Suprapubic skin (tissue), 4 donors: ENCODE data around the gene PIGN. TPM values are rescaled to one million over a fixed set of nuclear protein-coding genes. Genes with fewer than 3 reads are reported as not detected.

Source experiments
- DNase-seq, 2 donors: peaks; one replicate each; pipeline ENCODE4 v3.0.0-alpha.2; 2019; ENCODE audit warnings: low spot score in 2 of 2
- H3K27ac ChIP-seq: fragments of 200-600 bp; sonication (generic); one replicate; pipeline ENCODE4 v1.5.1; 2019
- H3K27me3 ChIP-seq: fragments of 200-600 bp; sonication (generic); one replicate; pipeline ENCODE4 v1.5.1; 2019
- H3K36me3 ChIP-seq: fragments of 200-600 bp; sonication (generic); one replicate; pipeline ENCODE4 v1.5.1; 2019
- H3K4me1 ChIP-seq: fragments of 200-600 bp; sonication (generic); one replicate; pipeline ENCODE4 v1.5.1; 2019
- H3K4me3 ChIP-seq: fragments of 200-600 bp; sonication (generic); one replicate; pipeline ENCODE4 v1.5.1; 2019; ENCODE audit warnings: mild to moderate bottlenecking
- H3K9me3 ChIP-seq: fragments of 200-600 bp; sonication (generic); one replicate; pipeline ENCODE4 v1.5.1; 2019
- CTCF ChIP-seq, 2 donors: fragments of 200-600 bp in 1 of 2; fragments of 450-650 bp in 1 of 2; sonication (generic) in 1 of 2; IDR thresholded peaks; one replicate each; pipeline ENCODE4 v1.5.1; 2016 to 2019; ENCODE audit warnings: antibody characterized with exemption in 2 of 2, mild to moderate bottlenecking in 1 of 2, moderate library complexity in 1 of 2
- EP300 ChIP-seq: sonication (generic); formaldehyde crosslinking; IDR thresholded peaks from one replicate; pipeline ENCODE4 v1.6.1; 2017; ENCODE audit warnings: antibody characterized with exemption
- POLR2A ChIP-seq, 2 donors: fragments of 450-650 bp; IDR thresholded peaks; one replicate each; pipeline ENCODE4 v1.6.1; 2017; ENCODE audit warnings: antibody characterized with exemption in 2 of 2, mild to moderate bottlenecking in 2 of 2, moderate library complexity in 2 of 2
- POLR2AphosphoS5 ChIP-seq, 3 donors: sonication (generic); formaldehyde crosslinking; IDR thresholded peaks; one replicate each; pipeline ENCODE4 v1.6.1; 2017; ENCODE audit warnings: antibody characterized with exemption in 3 of 3
- WGBS: methylation state at CpG from one replicate; pipeline ENCODE4 v1.1.5; 2018; 5-methylcytosine and 5-hydroxymethylcytosine counted together
- total RNA-seq, 4 donors: library from RNA; depleted of rRNA; stranded (reverse); fragments of >200 nt; gene quantifications; one replicate each; pipeline ENCODE4 v1.1.0, GENCODE V29; 2016

The PIGN gene
- total RNA-seq, 4 donors from 2014 or later = 28.7 to 72.4 (median 36.8) TPM

- H3K36me3 ChIP-seq = no peaks in the 10 kb centered on the region
- no peak for DNase-seq
- no peaks in the 10 kb centered on the region for H3K9me3 ChIP-seq
- no peak for TF ChIP-seq CTCF (IDR thresholded peaks at IDR 0.05)
- H3K4me1 ChIP-seq = peaks cover 2% of the 10 kb centered on the region
- H3K27ac ChIP-seq = no peak overlapping the region
- H3K27me3 ChIP-seq = no peaks in the 10 kb centered on the region
- no peak overlapping the region for H3K4me3 ChIP-seq
These were observed 153.1 kb downstream of the PIGN start for GRCh38 chr18:62033756-62034155.

GRCh38 chr18:62033207-62033606 is 153.6 kb downstream of the PIGN start:
- no peak for TF ChIP-seq POLR2AphosphoS5 (IDR thresholded peaks at IDR 0.05)
- no peak for TF ChIP-seq CTCF (IDR thresholded peaks at IDR 0.05)
- TF ChIP-seq EP300 = no peak
- TF ChIP-seq POLR2A (IDR thresholded peaks at IDR 0.05) = no peak
- Histone ChIP-seq H3K27ac (no peak overlapping the region), H3K9me3 (no peaks in the 10 kb centered on the region), H3K36me3 (no peaks in the 10 kb centered on the region), H3K4me3 (no peak overlapping the region), H3K27me3 (no peaks in the 10 kb centered on the region), H3K4me1 (no peaks in the 10 kb centered on the region)
- 79% methylated on average over 5 of the region's 5 CpGs for WGBS
- no peak for DNase-seq

GRCh38 chr18:62030091-62030985 is 156.5 kb downstream of the PIGN start:
- Histone ChIP-seq H3K36me3 (no peaks in the 10 kb centered on the region), H3K27me3 (no peaks in the 10 kb centered on the region), H3K27ac (no peak overlapping the region), H3K4me3 (no peak overlapping the region), H3K9me3 (no peaks in the 10 kb centered on the region), H3K4me1 (no peaks in the 10 kb centered on the region)
- DNase-seq = no peak
- WGBS = 71% methylated on average over 5 of the region's 5 CpGs
- no peak for TF ChIP-seq POLR2AphosphoS5 (IDR thresholded peaks at IDR 0.05)
- no peak for TF ChIP-seq EP300
- TF ChIP-seq POLR2A (IDR thresholded peaks at IDR 0.05) = no peak
- TF ChIP-seq CTCF (IDR thresholded peaks at IDR 0.05) = no peak

GRCh38 chr18:62028715-62029114 is 158.1 kb downstream of the PIGN start:
- Histone ChIP-seq H3K4me1 (no peaks in the 10 kb centered on the region), H3K9me3 (no peaks in the 10 kb centered on the region), H3K36me3 (no peaks in the 10 kb centered on the region), H3K27ac (no peak overlapping the region), H3K27me3 (no peaks in the 10 kb centered on the region), H3K4me3 (no peak overlapping the region)
- DNase-seq = no peak
- TF ChIP-seq CTCF (IDR thresholded peaks at IDR 0.05) (no peak), POLR2AphosphoS5 (IDR thresholded peaks at IDR 0.05) (no peak), EP300 (no peak), POLR2A (IDR thresholded peaks at IDR 0.05) (no peak)
- WGBS = 92% methylated on average over 2 of the region's 2 CpGs

- 91% methylated on average over 6 of the region's 6 CpGs for WGBS
- Histone ChIP-seq H3K4me1 (no peaks in the 10 kb centered on the region), H3K4me3 (no peak overlapping the region), H3K36me3 (no peaks in the 10 kb centered on the region), H3K27me3 (no peaks in the 10 kb centered on the region), H3K27ac (no peak overlapping the region), H3K9me3 (no peaks in the 10 kb centered on the region)
- DNase-seq = no peak
- TF ChIP-seq POLR2AphosphoS5 (IDR thresholded peaks at IDR 0.05) (no peak), CTCF (IDR thresholded peaks at IDR 0.05) (no peak), POLR2A (IDR thresholded peaks at IDR 0.05) (no peak), EP300 (no peak)
These were observed 158.8 kb downstream of the PIGN start for GRCh38 chr18:62027914-62028520.
